Gastroesophageal sphincter (tissue), 3 donors: Measurements from ENCODE around the gene TARS2.

Source experiments
- EP300 ChIP-seq: sonication (generic); formaldehyde crosslinking; IDR thresholded peaks from one replicate; pipeline ENCODE4 v1.6.1; 2017; ENCODE audit warnings: antibody characterized with exemption, mild to moderate bottlenecking
- POLR2A ChIP-seq, 2 donors: fragments of 450-650 bp; IDR thresholded peaks; one replicate each; pipeline ENCODE4 v1.6.1; 2017; ENCODE audit warnings: antibody characterized with exemption in 2 of 2, mild to moderate bottlenecking in 2 of 2, moderate library complexity in 1 of 2
- POLR2AphosphoS5 ChIP-seq: sonication (generic); formaldehyde crosslinking; IDR thresholded peaks from one replicate; pipeline ENCODE4 v1.6.1; 2017; ENCODE audit warnings: antibody characterized with exemption
- TF ChIP-seq, protein P1 (sequence below), 4 experiments: fragments of 200-600 bp in 2 of 4; fragments of 450-650 bp in 2 of 4; sonication (generic) in 1 of 4; IDR thresholded peaks; one replicate each; pipeline ENCODE4 v1.5.1; 2017 to 2019; ENCODE audit warnings: antibody characterized with exemption in 4 of 4, mild to moderate bottlenecking in 2 of 4, moderate library complexity in 2 of 4

GRCh38 chr1:150444232-150444631 lies 43.0 kb upstream of the TARS2 start:
- TF ChIP-seq POLR2A (IDR thresholded peaks at IDR 0.05), result no peak
- TF ChIP-seq, protein P1, sequence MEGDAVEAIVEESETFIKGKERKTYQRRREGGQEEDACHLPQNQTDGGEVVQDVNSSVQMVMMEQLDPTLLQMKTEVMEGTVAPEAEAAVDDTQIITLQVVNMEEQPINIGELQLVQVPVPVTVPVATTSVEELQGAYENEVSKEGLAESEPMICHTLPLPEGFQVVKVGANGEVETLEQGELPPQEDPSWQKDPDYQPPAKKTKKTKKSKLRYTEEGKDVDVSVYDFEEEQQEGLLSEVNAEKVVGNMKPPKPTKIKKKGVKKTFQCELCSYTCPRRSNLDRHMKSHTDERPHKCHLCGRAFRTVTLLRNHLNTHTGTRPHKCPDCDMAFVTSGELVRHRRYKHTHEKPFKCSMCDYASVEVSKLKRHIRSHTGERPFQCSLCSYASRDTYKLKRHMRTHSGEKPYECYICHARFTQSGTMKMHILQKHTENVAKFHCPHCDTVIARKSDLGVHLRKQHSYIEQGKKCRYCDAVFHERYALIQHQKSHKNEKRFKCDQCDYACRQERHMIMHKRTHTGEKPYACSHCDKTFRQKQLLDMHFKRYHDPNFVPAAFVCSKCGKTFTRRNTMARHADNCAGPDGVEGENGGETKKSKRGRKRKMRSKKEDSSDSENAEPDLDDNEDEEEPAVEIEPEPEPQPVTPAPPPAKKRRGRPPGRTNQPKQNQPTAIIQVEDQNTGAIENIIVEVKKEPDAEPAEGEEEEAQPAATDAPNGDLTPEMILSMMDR (IDR thresholded peaks at IDR 0.05), result no peak
- no peak for TF ChIP-seq EP300
- no peak for TF ChIP-seq POLR2AphosphoS5
